LNCaP clone FGC (cell line): ENCODE results near the gene TEX48.

Experiments used
- DNase-seq: peaks from one replicate; pipeline ENCODE4 v3.0.0-alpha.2; 2011; ENCODE audit warnings: low read depth
- H3K4me3 ChIP-seq: 2 replicates; pipeline ENCODE4 v1.5.1; 2011; ENCODE audit warnings: mild to moderate bottlenecking, low read depth, low read length, control low read depth
- TF ChIP-seq, protein P1 (sequence below): IDR thresholded peaks from 2 replicates; pipeline ENCODE4 v1.5.1; 2012; ENCODE audit warnings: mild to moderate bottlenecking; ENCODE audit not compliant: control insufficient read depth, insufficient read depth; ENCODE audit errors: extremely low read depth

Gene TEX48, protein sequence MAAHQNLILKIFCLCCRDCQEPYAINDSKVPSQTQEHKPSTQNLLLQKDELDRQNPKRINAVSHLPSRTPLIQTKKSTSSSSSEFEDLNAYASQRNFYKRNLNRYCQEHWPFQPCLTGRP

DNA sequence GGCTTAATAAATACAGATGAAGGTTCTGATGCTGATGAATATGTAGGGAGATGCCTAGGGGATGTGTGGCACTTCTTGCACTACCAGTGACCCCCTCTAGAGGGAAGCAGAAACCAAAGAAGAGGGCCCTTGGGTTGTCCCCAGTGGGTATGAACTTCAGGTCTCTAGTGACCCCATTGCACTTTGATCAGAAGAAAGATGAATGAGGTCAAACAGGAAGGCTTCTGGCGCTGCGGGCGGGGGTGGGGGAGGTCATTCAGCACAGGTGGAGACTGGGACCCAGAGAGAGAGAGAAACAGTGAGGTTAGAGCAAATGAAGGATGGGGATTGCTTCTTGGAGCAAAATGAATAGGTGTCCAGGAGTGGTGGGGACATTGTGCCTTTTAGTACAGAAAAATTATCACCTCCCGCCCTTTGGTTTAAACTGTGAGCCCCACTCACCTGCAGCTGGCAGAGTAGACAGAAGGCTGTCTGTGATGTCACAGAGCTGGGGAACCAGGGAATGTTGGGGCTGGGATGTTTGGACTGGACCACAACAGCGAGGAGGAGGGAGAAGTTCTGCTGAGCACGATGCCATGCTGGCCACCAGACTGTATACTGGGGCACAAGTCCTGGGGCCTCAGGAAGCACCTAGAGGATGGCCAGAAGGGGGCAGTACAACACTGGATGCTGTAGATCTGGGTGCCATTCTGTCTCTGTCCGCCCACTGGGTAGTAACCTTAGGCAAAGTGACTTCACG lies at the start of gene TEX48:
TSS of gene TEX48 (minus strand) at position 599 of the 739 bp plus-strand sequence. CDS start 10,469 bp downstream, outside the sequence.
- peak; percentile 59 for DNase-seq
- TF ChIP-seq, protein P1, sequence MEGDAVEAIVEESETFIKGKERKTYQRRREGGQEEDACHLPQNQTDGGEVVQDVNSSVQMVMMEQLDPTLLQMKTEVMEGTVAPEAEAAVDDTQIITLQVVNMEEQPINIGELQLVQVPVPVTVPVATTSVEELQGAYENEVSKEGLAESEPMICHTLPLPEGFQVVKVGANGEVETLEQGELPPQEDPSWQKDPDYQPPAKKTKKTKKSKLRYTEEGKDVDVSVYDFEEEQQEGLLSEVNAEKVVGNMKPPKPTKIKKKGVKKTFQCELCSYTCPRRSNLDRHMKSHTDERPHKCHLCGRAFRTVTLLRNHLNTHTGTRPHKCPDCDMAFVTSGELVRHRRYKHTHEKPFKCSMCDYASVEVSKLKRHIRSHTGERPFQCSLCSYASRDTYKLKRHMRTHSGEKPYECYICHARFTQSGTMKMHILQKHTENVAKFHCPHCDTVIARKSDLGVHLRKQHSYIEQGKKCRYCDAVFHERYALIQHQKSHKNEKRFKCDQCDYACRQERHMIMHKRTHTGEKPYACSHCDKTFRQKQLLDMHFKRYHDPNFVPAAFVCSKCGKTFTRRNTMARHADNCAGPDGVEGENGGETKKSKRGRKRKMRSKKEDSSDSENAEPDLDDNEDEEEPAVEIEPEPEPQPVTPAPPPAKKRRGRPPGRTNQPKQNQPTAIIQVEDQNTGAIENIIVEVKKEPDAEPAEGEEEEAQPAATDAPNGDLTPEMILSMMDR, result peak; percentile 85
- no peak within 1 kb of the TSS for H3K4me3 ChIP-seq

DNA sequence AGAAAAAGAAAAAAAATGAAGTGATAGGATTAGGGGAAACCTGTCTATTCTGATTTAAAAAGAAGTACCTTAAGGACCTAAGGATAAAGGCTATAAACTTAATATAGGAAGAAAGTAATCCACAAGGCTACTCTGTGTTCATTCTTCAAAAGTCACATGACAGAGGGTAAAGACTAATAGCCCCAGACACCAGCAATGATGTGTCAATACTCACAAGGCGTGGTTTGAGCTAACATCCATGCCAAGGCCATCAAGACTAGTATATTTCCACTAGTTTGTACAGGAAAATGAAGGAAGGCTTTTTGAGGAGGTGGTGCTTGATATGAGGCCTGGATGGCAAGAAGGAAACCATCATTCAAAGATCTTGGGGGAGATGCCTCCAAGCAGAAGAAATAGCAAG lies 49.7 kb upstream of the TEX48 start:
- no peak for DNase-seq
- H3K4me3 ChIP-seq, result no peak overlapping the region
- TF ChIP-seq, protein P1, result no peak

DNA sequence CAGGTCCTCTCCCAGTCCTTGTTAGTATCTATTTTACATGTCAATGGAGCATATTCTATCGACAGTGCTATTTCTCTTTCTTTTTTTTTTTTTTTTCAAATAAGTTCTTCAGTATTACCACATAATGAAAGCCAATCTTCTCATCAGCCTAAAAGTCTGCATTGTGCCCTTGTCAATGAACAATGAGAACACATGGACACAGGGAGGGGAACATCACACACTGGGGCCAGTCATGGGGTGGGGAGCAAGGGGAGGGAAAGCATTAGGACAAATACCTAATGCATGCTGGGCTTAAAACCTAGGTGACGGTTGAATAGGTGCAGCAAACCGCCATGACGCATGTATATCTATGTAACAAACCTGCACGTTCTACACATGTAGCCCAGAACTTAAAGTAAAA lies 47.7 kb upstream of the TEX48 start:
- DNase-seq, result no peak
- no peak overlapping the region for H3K4me3 ChIP-seq
- TF ChIP-seq, protein P1, result no peak

DNA sequence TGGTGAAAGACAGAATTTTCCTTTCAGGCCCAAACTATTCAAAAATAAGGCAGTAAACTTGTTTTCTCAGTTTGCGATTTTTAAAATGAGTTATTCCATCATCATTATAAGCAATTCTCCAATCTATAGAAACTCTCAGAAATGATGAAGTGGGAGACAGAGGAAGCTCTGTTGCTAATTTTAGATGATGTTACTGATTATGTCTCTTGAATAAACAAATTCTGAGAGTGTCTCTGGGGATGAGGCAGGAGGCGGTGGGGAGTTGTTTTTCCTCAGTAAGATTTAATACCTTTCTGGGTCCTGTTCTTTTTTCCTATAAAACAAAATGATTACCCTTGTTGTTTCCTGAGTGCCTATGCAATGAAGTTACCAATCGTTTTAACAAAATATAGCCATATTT lies 43.9 kb upstream of the TEX48 start:
- TF ChIP-seq, protein P1, result no peak
- DNase-seq, result no peak
- no peak overlapping the region for H3K4me3 ChIP-seq

DNA sequence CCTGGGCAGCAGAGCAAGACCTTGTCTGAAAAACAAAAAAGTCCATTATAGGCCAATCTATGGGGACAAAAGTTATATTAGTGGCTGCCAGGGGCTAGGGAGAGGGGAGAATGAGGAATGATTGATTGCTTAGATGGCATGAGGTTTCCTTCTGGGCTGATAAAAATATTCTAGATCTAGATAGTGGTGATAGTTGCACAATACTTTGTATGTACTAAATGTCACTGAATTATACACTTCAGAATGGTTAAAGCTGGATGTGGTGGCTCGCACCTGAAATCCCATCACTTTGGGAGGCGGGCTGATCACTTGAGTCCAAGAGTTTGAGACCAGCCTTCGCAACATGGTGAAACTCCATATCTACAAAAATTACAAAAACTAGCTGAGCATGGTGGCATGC lies 42.8 kb upstream of the TEX48 start:
- TF ChIP-seq, protein P1, result no peak
- no peak overlapping the region for H3K4me3 ChIP-seq

DNA sequence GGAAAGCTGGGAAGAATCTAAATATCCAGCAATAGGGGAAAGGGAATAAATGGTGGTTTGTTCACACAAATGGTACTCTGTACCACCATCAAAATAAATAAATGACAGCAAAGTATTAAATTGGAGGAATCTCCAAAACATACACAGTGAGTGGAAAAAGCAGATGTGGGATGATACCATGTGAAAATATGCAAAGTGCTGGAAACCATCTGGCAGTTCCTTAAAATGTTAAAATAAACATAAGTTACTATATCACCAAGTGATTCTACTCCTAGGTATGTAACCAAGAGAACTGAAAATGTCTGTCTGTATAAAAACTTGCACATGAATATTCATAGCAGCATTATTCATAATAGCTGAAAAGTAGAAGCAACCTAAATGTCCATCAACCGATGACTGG lies 41.9 kb upstream of the TEX48 start:
- TF ChIP-seq, protein P1, result no peak
- H3K4me3 ChIP-seq, result no peak overlapping the region
- no peak for DNase-seq

More for the DNA sequence above, 42.8 kb upstream of the TEX48 start:
- DNase-seq, result no peak
